NCI-H82 (cell line): ENCODE data around the gene ATE1.
"Not testable (repeated sequence)": the region's sequence is repeated elsewhere in the genome, so short reads cannot be mapped to it uniquely, and the experiment has no call there.

Experiments used
- DNase-seq: peaks from one replicate; lab custom pipeline; 2025; lab: John Stamatoyannopoulos, UW

The ATE1 gene

DNA sequence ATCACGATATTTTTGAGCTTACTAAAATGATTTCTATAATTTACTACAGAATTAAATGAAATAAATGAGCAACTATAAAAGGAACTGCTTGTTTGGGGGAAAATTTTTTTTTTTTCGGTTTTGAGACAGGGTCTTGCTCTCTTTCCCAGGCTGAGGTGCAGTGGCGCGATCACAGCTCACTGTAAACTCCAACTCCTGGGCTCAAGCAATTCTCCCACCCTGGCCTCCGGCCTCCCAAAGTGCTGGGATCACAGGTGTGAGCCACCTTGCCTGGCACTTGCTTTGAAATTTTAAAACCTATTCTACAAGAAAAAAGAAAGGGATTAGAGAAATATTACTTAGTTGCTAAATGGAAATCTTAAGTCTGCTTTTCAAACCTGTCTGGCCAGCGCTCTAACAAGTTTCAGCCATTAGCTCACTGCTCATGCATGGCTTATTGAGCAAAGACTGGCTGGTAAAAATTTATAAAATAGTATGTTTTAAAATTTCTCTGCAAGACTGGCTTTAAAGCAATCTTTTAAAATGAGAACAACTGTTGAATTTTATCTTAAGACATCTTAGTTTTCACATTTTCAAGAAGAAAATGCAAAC is 144.0 kb downstream of the ATE1 start:
- no peak for DNase-seq

DNA sequence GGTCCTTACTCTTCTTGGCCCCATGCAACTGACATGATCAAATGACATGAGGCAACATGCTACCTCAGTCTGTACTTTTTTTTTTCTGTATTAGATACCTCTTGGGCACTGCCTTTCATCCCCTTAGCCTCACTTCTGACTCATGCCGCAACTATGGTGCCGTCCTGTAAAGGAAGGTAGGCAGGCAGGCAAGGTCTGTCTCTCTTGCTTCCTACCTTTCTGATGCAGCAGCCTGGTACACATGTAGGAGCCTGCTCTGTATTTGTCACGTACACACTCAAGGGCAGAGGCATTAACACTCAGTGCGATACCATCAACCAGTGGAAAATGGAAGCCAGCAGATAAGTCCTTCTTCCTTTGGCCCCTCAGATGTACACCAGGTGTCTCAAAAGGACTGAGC is 146.7 kb downstream of the ATE1 start:
- no peak for DNase-seq

DNA sequence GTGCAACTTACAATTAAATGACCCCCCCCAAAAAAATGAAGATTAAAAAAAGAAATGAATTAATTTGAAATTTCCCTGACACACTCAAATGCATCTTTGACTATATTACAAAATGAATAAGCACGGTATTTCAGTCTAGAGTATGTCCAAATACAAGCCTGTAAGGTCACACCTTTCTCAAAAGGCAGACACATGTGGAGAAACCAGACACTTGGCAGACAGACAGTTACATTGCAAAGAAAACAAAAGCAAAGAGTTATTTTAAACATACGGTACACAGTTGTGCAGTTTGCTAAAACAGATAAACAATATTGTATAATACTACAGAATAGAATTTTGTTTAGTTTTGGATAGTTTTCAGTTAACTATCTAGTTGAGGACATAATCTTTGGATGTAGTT is 153.0 kb downstream of the ATE1 start:
- no peak for DNase-seq

DNA sequence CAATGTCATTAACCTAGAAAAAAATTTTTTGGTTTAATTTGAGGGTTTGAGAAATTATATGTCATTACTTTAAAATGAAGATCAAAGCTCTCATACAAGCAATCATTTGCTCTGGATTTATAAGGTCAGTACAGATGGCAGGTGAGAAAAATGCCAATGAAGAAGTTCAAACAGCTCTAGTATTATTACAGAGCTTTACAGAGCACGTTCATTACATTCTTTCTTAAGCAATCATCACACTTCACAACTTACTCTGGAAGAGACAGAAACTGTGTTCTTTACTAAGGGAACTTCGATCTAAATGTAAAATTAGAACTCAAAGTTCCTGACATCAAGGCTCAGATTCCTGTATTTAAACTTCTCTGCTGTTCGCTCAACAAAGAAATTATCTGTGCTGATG is 153.4 kb downstream of the ATE1 start:
- no peak for DNase-seq

DNA sequence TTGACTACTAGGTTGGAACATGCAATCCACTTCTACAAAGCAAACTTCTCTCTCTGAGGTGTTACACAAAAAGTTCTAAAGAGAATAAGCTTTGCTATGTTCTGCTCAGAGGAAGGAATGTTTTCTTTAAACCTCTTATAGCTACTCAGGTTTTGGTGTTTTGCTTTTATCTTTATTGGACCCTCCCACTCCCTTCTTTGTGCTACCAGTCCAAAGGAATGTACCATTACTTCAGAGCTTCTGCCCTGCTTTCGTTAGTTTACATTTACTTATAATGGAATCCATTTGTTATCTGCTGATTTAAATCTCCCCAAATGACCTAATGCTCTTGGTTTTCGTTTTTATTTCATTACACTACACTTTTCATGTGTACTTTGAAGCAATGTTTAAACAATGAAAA is 154.9 kb downstream of the ATE1 start:
- DNase-seq: no peak

DNA sequence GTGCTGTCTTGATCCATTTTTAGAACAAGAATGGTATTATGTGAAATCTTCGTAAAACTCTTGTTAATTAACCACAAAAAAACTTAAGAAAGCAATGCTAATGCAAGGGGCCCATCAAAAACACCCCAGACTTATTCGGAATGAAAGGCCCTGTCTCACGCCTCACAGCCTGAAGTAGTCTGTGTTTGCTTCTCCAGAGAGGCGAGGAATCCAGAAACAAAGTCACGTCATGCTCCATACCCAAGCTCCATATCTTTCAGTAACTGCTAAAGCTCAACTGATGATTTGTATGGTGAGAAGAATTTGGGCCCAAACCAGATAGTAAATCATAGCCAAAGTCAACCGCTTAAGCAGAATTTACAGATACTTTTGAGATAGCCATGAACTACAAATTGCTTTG is 155.4 kb downstream of the ATE1 start:
- DNase-seq: no peak

DNA sequence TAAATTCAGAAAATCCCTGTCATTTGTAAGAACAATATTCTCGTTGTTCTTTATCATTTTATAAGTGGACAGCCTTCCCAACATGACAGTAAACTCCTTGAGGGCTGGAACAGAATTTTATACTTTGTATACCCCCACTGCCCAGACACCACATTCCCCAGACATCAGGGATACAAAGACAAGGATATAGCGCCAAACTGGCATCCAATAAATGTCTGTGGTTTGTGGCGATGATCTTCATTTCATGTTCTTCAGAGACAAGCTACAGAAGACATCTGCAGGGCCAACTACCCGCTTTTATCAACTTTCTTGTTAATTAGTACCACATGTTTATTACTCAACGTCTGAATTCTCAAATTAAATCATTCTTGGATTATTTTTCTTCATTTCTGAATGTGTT is 155.9 kb downstream of the ATE1 start:
- no peak for DNase-seq

DNA sequence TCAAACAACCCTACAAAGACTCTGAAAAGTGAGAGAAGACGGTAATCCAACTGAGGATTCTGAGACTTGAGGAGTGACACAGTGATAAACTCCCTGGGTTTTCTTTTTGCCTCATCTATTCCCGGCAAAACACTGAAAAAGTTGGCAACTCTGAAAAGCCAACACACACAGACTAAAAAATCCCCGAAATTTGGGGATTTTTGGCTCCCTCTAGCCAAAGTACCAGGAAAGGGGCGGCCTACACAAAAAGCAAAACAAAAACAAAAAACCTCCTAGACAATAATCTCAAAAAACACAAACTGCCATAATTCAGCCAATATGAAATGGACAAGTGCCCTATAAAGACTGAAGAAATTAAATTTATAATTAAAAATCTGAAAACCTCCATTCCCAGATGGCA is 161.4 kb downstream of the ATE1 start:
- no peak for DNase-seq

DNA sequence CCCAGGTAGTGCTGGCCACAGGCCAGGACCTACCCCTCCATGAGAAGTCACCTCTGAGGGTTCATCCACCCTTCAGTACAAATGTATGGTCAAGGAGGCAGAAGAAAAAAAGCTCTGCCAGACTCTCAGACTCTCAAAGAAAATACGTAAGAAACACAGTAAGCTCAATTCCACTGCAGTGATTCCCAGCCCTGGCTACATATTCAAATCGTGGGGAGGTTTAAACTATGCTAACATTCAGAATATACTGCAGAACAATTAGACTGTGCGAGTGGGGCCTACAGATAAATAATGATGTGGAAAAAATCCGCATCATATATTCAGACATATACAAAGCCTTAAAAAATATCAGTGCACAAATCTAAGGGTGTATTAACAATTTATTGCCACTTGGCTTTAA is 162.6 kb downstream of the ATE1 start:
- DNase-seq: no peak

DNA sequence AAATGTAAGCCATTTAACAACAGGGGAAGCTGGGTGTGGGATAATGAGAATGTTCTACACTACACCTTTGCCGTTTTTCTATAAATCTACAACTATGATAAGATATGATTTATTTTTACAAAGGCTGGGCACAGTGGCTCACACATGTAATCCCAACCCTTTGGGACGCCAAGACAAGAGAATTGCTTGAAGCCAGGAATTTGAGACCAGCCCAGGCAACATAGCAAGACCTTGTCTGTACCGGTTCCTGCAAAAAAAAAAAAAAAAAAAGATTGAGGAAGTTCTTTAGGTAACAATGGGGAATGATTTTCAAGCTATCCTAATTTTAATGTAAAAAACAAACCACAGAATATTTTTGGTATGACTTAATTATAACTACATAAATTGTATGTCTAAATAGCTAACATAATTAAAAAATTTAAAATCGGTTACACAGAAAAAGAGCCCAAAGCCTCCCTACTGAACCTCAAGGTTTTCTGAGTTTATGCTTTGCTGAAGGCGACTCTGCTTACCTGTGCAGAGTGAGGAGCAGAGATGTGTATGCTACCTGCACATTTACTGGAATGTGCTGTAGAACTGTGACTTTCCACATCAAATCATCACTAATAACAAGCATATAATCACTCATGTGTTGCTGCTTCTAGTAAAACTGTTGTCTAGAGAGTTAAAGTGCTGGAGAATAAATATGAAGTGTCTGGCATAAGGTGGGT is 163.4 kb downstream of the ATE1 start:
- DNase-seq: no peak

DNA sequence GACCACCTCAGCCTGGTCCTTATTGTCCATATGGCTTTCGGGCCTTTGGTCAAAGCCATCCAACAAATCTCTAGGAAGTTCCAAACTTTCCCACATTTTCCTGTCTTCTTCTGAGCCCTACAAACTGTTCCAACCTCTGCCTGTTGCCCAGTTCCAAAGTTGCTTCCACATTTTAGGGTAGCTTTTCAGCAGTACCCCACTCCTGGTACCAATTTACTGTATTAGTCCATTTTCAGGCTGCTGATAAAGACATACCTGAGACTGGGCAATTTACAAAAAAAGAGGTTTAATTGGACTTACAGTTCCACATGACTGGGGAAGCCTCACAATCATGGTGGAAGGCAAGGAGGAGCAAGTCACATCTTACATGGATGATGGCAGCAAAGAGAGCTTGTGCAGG is 170.6 kb downstream of the ATE1 start:
- DNase-seq: not testable (repeated sequence)

DNA sequence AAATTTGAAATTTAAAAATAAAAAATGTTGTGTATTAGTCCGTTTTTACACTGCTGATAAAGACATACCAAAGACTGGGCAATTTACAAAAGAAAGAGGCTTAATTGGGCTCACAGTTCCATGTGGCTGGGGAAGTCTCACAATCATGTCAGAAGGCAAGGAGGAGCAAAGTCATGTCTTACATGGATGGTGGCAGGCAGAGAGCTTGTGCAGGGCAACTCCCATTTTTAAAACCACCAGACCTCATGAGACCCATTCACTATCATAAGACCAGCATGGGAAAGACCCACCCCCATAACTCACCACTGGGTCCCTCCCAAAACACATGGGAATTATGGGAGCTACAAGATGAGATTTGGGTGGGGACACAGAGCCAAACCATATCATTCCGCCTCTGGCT is 172.3 kb downstream of the ATE1 start:
- not testable (repeated sequence) for DNase-seq

DNA sequence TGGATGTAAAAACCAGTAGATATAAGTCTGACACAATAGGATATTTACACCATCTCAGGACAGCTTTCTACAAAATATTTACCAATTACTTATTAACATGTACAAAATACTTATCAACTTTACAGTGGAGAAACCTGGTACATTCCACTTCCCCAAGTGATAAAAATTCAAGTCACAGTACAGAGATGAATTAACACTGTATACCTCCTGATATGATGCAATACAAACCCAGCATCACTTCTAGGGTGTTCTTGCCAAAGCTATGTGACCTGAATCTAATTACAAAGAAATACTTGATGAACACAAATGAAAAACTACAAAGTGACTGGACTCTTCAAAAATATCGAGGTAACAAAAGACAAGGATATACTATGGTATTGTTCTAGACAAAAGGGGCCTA is 173.2 kb downstream of the ATE1 start:
- no peak for DNase-seq

DNA sequence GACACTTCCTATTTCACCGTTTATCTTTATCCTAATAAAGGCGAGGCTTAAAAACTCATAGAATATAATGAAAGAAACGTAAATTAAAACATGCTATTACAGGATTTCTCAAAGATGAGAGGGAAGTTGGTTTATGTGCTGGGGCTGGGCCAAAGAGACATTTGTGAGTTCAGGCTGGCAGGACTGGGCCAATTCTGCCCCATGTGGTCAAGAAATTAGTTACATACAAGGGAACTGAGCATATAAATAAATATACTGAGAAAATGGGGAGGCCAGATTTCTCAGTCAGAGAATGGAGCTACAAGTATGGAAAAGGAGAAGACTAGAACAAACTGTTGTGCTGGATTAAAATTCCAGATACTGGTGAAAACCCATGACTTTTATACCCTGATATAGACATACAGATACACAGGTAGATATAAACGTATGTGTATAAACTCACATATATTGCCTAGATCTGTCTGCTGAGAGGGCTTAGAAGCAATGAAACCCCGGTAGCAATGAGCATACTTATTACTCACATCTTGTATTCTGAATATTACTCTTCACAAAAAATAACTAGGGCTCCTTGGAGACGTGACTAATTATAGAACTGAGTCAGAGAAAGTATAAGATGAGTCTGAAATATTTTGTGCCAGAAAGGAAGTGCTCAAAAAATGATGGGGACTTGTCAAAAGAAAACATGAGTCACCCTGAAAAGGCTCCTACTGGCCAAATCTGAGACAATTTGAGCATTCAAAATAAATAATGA is 173.9 kb downstream of the ATE1 start:
- DNase-seq: peak; percentile 35

DNA sequence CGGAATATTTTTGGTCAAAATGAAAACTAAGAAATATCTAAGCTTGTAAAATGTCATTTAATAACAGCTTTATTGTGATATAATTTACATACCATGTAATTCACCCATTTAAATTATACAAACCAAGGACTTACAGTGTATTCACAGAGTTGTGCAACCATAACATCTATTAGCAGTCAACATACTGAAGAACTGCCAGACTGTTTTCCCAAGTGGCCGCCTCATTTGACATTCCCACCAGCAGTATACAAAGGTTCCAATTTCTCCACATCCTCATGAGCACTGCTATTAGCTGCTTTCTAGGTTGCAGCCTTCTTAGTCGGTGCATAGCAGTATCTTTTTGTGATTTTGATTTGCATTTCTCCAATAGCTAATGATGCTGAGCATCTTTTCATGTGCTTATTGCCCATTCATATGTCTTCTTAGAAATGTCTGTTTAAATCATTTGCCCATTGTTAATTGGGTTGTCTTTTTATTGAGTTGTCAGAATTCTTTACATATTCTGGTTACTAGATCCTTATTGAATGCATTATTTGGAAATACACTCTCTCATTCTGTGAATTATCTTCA is 176.6 kb downstream of the ATE1 start:
- no peak for DNase-seq

DNA sequence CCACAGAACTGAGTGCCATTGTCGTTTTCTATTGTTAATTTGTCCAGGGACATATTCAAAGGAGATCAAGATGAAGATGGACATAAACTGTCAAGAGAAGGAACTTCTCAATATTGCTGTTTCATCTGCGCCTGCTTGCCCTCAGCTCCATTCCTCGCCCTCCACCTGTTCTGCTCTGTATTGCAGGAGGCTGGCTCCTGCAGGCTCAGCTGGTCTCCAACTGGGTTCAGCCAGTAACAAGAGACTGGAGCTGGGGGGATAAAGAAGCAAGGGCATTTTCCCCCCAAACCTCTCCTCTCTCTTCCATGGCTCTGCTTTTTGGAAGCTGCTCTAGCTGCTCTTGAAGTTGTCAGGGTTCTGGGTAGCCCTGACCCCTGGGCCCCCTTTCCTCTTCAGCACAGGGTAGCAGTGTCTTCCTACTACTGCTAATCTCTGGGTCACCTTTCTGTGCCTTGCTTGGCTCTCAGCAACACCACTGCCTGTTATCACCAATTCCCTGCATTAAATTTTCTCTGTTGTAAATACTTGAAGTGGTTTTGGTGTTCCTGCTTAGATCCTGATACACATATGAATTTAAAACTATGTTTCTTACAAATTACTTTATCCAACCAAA is 180.6 kb downstream of the ATE1 start:
- no peak for DNase-seq

DNA sequence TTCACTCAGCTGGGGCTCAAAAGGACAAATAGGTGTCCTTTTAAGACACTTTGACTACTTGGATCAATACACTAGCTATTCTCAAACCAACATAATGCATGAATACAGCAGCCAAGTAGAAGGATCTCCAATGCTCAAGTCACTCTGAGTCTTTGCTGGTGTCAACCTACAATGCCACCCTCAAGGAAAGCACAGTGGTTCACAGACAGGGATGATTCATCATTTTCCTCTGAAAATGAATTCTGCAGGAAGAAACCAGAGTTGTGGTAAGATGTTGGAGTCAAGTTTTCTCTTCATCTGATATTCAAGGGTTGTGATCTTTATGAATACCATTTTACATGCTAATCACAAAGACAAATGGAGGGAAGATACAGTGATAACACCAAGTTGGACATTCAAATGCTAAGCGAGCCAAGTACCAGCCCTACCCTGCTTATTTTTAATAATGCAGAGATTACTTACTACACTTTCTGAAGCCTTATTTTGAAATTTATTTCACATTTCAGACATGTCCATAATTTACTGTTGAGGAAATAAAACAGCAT is 186.5 kb downstream of the ATE1 start:
- no peak for DNase-seq

DNA sequence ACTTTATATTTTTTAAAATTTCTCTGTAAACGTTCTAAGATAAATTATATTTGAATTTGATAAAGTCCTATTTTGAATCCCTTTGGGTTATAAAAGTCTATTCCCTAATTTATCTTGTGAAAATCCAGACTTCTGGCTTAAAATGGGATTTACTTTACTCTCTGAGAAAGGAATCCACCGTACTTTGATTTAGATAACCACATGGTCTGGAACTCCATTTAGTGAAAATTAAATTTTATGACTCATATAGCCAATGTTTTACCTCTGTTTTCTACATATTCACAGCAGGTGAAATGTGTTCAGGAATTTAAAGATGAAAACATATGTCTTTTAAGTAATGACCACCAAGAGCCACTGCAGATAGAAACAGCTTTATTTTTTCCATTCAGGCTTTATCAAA is 187.8 kb downstream of the ATE1 start:
- no peak for DNase-seq

DNA sequence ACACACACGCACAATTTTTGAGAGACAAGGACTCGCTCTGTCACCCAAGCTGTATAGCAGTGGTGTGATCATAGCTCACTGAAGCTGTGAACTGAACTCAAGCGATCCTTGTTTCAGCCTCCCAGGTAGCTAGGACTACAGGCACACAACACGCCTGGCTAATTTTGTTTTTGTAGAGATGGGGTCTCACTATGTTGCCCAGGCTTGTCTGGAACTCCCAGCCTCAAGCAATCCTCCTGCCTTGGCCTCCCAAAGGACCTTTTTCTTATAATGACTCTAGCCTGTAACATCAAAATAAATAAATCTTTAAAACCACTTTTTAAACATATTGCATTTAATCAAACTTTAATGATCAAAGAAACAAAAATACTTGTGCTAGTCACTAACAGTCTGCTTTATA is 188.7 kb downstream of the ATE1 start:
- DNase-seq: no peak

DNA sequence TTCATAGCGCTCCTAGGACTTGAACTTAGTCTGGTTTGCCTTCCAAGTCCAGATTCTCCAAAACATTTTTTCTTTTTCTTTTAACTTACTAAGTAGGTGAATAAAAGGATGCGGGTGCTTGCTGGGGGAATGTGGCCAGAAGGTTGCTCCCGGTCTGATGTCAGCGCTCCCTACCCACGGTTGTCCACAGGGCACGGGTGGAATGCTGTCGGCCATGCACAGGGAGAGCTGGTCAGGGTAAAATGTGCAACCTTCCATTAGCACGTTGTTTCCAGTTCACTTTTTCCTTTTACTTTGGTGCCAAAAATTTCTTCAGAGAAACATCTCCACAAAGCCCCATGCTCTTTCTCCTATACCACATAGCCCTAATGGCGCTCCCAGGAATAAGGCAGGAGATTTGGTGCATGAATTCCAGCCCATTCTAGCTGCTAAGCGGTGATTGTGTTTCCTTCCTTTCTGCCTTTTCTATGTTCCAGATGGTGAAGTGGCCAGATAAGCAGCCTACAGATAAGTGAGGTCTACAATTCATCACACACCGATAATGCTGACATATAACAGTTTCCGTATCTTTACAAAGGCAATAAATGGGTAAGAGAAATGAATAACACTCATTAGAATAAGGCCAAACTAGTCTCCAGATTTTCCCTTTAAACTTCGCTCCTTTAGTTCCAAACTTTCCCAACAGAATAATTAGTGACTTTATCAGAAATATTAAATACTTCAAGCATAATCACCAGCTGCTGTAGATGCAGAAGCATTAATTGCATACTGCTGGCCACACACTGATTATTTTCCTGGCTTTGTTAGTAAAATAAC is 191.3 kb downstream of the ATE1 start:
- DNase-seq: no peak

DNA sequence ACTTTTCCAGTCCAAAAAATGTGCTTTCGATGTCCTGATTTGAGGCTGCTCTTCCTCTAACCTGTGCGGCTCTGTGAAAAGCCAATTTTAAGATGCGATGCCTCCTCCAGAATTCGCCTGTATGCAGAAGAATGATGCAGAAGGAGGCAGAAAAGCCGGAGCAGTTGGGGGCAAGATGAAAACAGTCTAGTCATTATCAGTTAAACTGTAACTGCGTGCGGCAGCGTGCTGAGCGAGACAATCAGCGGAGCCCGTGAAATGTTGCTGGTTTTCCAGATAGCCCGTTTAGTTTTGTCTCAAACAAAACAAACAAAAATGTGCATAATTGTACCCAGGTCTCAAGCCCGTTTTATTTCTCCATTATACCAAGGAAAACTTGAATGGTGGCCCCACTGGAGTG is 192.6 kb downstream of the ATE1 start:
- DNase-seq: no peak
